KG1 (cell line): ENCODE data around the gene CYREN.
A peak's percentile ranks its signal among the peaks of the same experiment; 100 is the strongest.
"Not testable (repeated sequence)": the region's sequence is repeated elsewhere in the genome, so short reads cannot be mapped to it uniquely, and the experiment has no call there.

ENCODE experiments used
- DNase-seq: peaks from one replicate; lab custom pipeline; 2025; lab: John Stamatoyannopoulos, UW

The CYREN gene

GRCh38 chr7:135170274-135170997 lies at the start of gene CYREN:
CYREN (minus strand) TSS chr7:135170707; CDS start chr7:135168922, 1,785 bp downstream.
- DNase-seq: peak; percentile 29

- no peak for DNase-seq
Observed at GRCh38 chr7:135217645-135218509, 47.4 kb upstream of the CYREN start.

DNA sequence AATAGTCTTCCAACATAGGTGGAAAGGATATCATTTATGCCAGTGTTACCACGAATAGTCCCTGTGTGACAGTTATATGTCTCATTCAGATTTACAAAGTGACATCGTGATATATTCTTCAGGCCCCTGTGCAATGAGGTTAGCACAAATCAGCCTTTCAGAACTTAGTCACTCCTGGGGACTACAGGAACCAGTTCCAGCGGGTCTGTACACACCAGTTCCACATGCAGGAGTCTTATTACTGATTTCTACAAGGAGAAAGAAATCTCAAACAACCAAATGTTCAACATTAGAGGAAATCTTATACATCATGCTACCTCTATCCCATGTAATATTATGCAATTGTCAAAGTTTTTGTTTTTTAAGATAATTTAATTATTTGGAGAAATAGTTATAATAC lies 45.2 kb upstream of the CYREN start:
- no peak for DNase-seq

DNA sequence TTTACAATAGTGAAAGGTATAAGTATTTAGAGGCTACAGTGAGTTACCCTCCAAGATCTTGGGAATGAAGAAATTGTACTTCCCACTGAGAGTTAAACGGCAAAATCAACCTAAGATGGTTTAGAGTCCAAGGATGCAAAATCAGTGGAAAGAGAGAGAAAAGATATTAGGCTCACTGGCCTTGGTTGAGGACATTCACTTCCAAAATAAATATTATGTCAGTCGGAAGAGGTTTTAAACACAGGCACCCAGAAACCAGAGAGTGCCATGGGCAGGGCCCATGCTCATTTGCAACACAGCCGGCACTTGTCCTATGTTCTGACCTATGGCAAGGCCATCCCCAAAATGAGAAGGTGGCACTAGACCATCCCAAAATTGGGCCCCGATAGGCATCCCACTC lies 44.7 kb upstream of the CYREN start:
- DNase-seq: no peak

- DNase-seq: no peak
Observed at GRCh38 chr7:135213831-135214230, 43.3 kb upstream of the CYREN start.

DNA sequence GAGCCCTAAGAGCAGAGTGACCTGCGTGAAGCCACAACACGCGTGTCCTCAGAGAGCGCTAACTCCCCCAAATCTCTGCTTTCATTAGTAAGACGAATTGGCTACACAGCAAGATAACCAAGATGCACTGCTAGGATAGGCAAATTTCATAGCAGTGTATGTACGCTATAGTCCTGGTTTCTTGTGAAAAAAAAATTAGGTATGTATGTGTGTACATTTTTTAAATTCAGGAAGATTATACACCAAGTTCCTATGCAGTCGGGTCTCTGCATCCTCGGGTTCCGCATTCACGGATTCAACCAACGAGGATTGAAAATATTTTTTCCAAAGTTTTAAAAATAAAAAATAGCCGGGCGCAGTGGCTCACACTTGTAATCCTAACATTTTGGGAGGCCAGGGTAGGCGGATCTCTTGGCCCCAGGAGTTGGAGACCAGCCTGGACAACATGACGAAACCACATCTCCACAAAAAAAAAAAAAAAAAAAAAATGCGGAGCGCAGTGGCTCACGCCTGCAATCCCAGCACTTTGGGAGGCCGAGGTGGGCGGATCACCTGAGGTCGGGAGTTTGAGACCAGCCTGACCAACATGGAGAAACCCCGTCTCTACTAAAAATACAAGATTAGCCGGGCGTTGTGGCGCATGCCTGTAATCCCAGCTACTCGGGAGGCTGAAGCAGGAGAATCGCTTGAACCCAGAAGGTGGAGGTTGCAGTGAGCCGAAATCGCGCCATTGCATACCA lies 41.6 kb upstream of the CYREN start:
- not testable (repeated sequence) for DNase-seq

DNA sequence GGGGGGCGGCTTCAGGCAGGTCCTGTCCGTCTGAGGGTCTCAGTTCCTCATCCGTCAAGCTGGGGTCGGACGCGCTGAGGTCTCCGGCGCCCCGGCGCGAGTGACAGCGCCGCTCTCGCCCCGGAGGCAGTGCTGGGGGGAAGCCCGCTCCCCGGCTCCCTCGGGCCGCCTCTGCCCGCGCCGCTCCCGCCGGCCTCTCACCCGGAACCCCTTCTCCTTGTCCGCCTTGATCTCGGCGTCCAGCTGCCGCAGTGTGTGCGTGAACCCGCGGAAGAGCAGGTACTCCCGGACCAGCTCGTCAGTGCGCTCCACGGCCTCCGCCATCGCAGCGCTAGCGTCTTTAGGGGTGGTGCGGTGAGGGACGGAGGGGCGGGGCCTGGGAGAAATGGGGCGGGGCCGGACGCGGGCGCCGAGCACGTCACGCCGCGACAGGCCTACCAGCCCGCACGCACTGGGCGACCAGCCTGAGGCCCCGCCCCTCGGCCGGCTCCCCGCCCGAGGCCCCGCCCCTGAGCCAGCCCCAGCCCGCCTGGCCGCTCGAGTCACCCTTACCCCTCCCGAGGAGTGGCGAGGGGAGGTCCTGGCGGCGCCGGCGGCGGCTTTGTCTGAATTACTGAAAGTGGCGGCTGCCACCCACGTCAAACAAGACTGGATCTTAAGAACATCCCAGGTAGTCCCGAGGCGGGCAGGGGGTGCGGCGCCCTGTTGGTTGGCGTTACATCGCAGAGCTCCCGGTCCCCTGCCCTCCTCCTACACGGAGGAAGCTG lies 40.9 kb upstream of the CYREN start, which contains the start of gene WDR91:
TSS of gene WDR91 (minus strand) at position 348 of the 767 bp plus-strand sequence. CDS start at position 324, 24 bp downstream.
- DNase-seq: peak; percentile 17

GRCh38 chr7:135210888-135211178 lies 40.3 kb upstream of the CYREN start:
- no peak for DNase-seq

DNA sequence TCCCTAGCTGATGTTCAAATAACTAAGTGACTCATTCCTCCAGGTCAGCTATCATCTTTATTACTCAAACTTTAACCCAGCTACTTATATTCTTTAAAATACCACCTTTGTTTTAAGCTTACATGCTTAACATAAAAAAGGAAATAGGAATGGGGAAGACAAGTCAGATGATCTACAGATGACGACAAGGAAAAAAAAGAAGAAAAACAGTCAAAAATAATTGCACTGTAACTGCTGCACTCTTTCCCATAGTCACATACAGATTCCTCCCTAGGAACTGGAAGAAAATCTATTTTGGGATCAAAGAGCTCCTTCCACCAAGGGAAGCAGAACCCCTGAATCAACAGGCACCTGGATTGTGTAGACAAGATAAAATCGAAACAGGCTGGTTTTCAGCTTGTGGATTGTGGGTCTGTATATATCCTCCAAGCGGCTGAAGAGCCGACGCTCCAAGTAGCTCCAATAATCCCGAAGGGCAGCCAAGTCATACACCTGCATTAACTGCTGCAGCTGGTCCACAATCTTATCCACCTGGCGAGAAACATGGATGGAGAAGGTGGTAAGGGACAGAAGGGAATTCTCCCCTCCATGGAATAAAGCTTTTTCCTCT lies 38.8 kb upstream of the CYREN start:
- DNase-seq: no peak

GRCh38 chr7:135208102-135208793 lies 37.7 kb upstream of the CYREN start:
- no peak for DNase-seq

GRCh38 chr7:135207406-135208101 lies 37.0 kb upstream of the CYREN start:
- no peak for DNase-seq

GRCh38 chr7:135206941-135207391 lies 36.5 kb upstream of the CYREN start:
- no peak for DNase-seq

DNA sequence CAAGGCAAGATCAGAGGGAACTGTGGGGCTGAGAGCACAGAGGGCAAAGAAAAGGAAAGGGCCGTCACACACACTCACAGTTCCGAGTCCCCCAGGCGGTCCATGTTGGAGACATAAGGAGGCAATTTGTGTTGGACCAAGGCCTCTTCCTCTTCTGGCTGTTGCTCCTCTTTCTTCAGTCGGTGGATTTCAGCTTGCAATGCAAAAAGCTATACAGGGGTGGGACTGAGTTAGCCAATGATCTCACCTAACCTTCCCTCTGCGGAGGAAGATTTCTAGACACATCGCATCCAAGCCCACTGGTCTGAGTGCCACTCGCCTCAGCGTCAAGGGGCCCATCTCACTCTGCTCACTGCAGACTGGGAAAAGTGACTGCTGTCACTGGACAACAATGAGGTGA lies 35.3 kb upstream of the CYREN start:
- DNase-seq: no peak

GRCh38 chr7:135204876-135205275 lies 34.4 kb upstream of the CYREN start:
- no peak for DNase-seq

GRCh38 chr7:135204341-135204749 lies 33.8 kb upstream of the CYREN start:
- no peak for DNase-seq

DNA sequence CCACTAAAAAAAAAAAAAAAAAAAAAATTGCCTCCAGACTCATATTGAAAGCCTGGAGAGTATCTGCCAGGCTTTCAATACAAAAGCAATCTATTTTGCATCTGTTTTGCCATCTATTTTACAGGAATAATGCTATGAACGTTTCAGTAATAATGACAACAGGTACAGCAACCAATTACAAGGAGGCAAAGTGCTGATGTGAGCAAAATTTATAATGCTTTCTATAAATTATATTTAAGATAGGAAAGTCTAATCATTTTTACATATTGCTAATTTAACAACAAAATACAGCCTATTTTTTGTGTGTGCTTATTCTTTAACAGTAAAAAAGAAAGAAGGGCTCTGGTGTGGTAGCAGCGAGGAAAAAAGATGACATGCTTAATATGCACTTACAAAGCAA lies 30.8 kb upstream of the CYREN start:
- no peak for DNase-seq

DNA sequence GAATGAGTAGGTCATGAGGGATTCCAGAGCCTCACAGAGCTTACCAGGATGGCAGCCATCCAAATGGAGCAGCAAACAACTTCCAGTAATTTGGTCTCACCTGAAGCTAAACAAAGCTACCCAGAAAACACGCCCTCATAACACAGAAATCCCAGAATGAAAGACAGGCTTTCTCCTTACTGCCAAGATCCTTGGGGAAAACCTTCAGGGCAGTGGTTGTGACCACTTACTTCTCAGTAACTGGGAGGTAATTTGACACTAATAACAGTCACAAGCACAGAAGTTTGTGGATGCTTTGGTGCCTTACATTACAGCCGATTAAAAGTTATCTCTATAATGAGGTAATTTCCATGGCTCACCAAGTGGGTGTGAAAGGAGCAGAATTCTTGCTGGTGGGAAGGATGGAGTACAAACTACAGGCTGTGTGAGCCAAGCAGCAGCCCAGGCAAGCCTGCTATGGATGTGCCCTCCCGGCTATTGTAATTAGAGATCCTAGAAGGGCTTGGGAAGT lies 30.4 kb upstream of the CYREN start:
- DNase-seq: no peak

GRCh38 chr7:135199439-135199838 lies 28.9 kb upstream of the CYREN start:
- DNase-seq: no peak

DNA sequence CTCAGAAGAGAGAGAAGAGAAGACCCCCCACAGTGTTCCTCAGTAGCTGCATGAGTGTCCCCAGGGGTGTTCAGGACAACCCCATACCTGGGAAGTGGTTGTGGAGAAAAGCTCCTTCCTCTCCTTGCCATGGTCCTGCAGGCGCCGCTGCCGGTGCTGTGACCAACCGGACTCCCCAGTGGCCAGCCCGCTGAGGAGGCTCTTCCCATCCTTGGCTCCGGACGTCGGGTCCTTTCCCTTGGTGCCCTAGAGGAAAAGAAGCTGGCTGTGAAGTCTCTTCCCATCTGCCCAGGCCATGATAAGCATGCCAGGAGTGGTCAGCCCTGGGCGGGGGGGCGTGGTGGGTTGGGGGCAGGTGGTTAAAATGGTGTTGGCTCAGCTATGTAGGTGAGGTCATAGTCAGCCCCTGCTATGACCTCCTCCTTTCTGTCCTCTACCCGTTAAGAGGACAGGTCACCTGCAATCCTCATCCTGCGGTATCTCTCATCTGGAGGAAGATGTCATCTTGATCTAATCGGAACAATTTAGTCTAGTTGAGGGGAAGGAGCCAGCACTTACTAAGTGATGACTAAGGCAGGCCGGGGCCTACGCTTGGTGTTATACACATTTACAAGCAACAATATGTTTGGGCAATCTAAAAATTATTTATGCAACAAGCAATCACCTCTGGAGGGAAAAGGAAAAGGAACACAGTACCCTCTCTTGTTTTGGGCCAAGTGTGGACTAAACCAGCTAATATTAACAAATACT lies 27.6 kb upstream of the CYREN start:
- no peak for DNase-seq
